MM.1S (cell line): Measurements from ENCODE around the gene GYS1.
A peak's percentile ranks its signal among the peaks of the same experiment; 100 is the strongest.
"Not testable (repeated sequence)": the region's sequence is repeated elsewhere in the genome, so short reads cannot be mapped to it uniquely, and the experiment has no call there.

ENCODE experiments used
- DNase-seq: peaks from one replicate; pipeline ENCODE4 v3.0.0-alpha.2; 2015
- H2AFZ ChIP-seq: fragments of 300-600 bp; sonication (generic); 2 replicates; pipeline ENCODE4 v1.6.0; 2016; ENCODE audit warnings: antibody characterized with exemption, low read length
- H3F3A ChIP-seq: fragments of 300-600 bp; sonication (generic); 2 replicates; pipeline ENCODE4 v1.6.1; 2016; ENCODE audit warnings: mild to moderate bottlenecking, antibody characterized with exemption, low read length, moderate library complexity, mixed read lengths; ENCODE audit not compliant: insufficient read depth
- H3K27ac ChIP-seq: fragments of 300-600 bp; sonication (generic); 2 replicates; pipeline ENCODE4 v1.5.1; 2016; ENCODE audit warnings: mild to moderate bottlenecking, low read length
- H3K27me3 ChIP-seq: fragments of 300-600 bp; sonication (generic); replicated peaks from 2 replicates; pipeline ENCODE4 v1.6.0; 2016; ENCODE audit warnings: low read length; ENCODE audit not compliant: insufficient read depth
- H3K36me3 ChIP-seq: fragments of 300-600 bp; sonication (generic); replicated peaks from 2 replicates; pipeline ENCODE4 v1.6.1; 2016; ENCODE audit warnings: mild to moderate bottlenecking, low read length, mixed read lengths; ENCODE audit not compliant: insufficient read depth
- H3K4me1 ChIP-seq: fragments of 300-600 bp; sonication (generic); 2 replicates; pipeline ENCODE4 v1.6.1; 2016; ENCODE audit warnings: low read length, mixed read lengths
- H3K4me2 ChIP-seq: fragments of 300-600 bp; sonication (generic); 2 replicates; pipeline ENCODE4 v1.6.0; 2016; ENCODE audit warnings: low read depth, low read length
- H3K4me3 ChIP-seq: fragments of 300-600 bp; sonication (generic); 2 replicates; pipeline ENCODE4 v1.5.1; 2016; ENCODE audit warnings: low read length, mixed read lengths
- H3K79me2 ChIP-seq: fragments of 300-600 bp; sonication (generic); 2 replicates; pipeline ENCODE4 v1.6.1; 2016; ENCODE audit warnings: mixed run types, low read length, mixed read lengths
- H3K9ac ChIP-seq: fragments of 300-600 bp; sonication (generic); 2 replicates; pipeline ENCODE4 v1.6.1; 2016; ENCODE audit warnings: low read length, mixed read lengths
- H3K9me2 ChIP-seq: fragments of 300-600 bp; sonication (generic); replicated peaks from 2 replicates; pipeline ENCODE4 v1.6.1; 2016; ENCODE audit warnings: mild to moderate bottlenecking, low read length, mixed read lengths; ENCODE audit not compliant: insufficient read depth
- H3K9me3 ChIP-seq: fragments of 300-600 bp; sonication (generic); replicated peaks from 2 replicates; pipeline ENCODE4 v1.6.1; 2016; ENCODE audit warnings: mild to moderate bottlenecking, low read length, mixed read lengths; ENCODE audit not compliant: insufficient read depth
- H4K20me1 ChIP-seq: fragments of 300-600 bp; sonication (generic); 2 replicates; pipeline ENCODE4 v1.6.1; 2016; ENCODE audit warnings: mild to moderate bottlenecking, low read length, moderate library complexity, mixed read lengths; ENCODE audit not compliant: insufficient read depth
- TF ChIP-seq, protein P1 (sequence below): fragments of 300-600 bp; sonication (generic); IDR thresholded peaks from 2 replicates; pipeline ENCODE4 v1.5.1; 2016; ENCODE audit warnings: antibody characterized with exemption, low read length, mixed read lengths

The GYS1 gene

DNA sequence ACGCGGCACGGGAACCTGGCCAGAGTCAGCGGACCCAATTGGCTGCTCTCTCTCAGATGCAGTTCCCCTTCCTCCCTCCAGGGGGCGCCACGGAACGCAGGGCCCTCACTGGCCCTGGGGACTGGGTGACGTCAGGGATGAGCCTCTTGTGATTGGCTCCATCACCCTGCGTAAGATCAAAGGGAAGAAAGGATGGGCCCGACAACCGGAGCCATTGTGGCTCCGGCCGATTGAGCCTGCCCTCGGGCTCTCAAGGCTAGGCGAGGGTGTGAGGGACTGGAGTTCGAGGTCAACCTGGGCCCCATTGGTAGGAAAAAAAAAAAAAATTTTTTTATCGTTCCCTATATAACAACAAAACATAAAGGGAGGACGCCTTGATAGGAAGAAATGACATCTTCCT lies 43.7 kb upstream of the GYS1 start, which contains the start of gene CGB1:
TSS of gene CGB1 (minus strand) at position 81 of the 400 bp plus-strand sequence. CDS start 184 bp downstream, outside the sequence.
- TF ChIP-seq, protein P1, sequence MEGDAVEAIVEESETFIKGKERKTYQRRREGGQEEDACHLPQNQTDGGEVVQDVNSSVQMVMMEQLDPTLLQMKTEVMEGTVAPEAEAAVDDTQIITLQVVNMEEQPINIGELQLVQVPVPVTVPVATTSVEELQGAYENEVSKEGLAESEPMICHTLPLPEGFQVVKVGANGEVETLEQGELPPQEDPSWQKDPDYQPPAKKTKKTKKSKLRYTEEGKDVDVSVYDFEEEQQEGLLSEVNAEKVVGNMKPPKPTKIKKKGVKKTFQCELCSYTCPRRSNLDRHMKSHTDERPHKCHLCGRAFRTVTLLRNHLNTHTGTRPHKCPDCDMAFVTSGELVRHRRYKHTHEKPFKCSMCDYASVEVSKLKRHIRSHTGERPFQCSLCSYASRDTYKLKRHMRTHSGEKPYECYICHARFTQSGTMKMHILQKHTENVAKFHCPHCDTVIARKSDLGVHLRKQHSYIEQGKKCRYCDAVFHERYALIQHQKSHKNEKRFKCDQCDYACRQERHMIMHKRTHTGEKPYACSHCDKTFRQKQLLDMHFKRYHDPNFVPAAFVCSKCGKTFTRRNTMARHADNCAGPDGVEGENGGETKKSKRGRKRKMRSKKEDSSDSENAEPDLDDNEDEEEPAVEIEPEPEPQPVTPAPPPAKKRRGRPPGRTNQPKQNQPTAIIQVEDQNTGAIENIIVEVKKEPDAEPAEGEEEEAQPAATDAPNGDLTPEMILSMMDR: peak; percentile 48
- H4K20me1 ChIP-seq, DNase-seq, H3K4me2 ChIP-seq, H3K4me1 ChIP-seq, H3F3A ChIP-seq, H3K9ac ChIP-seq, H3K79me2 ChIP-seq, H3K9me3 ChIP-seq, H3K4me3 ChIP-seq, H2AFZ ChIP-seq, H3K9me2 ChIP-seq, H3K27ac ChIP-seq, H3K36me3 ChIP-seq: not testable (repeated sequence)
- H3K27me3 ChIP-seq: peaks cover 11% of the 10 kb centered on the region

DNA sequence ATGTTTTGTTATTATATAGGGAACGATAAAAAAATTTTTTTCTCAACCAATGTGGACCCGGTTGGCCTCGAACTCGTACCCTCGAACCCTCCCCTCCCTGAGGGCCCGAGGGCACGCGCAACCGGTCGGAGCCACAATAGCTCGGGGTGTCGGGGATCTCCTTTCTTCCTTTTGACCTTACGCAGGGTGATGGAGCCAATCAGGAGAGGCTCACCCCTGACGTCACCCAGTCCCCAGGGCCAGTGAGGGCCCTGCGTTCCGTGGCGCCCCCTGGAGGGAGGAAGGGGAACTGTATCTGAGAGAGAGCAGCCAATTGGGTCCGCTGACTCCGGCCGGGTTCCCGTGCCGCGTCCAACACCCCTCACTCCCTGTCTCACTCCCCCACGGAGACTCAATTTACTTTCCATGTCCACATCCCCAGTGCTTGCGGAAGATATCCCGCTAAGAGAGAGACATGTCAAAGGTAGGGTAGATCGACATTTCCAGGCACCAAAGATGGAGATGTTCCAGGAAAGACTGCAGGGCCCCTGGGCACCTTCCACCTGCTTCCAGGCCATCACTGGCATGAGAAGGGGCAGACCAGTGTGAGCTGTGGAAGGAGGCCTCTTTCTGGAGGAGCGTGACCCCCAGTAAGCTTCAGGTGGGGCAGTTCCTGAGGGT lies 38.7 kb upstream of the GYS1 start, which contains the start of gene CGB2:
TSS of gene CGB2 (plus strand) at position 249 of the 660 bp plus-strand sequence. CDS start at position 455, 206 bp downstream.
- not testable (repeated sequence) for H3K79me2 ChIP-seq, H3K4me3 ChIP-seq, H3K9me2 ChIP-seq, H3K4me2 ChIP-seq, H2AFZ ChIP-seq, H3K9ac ChIP-seq, H3K36me3 ChIP-seq, H3K9me3 ChIP-seq, H3K27ac ChIP-seq, H4K20me1 ChIP-seq, DNase-seq, H3K27me3 ChIP-seq, H3K4me1 ChIP-seq, H3F3A ChIP-seq
- TF ChIP-seq, protein P1: peak; percentile 29

DNA sequence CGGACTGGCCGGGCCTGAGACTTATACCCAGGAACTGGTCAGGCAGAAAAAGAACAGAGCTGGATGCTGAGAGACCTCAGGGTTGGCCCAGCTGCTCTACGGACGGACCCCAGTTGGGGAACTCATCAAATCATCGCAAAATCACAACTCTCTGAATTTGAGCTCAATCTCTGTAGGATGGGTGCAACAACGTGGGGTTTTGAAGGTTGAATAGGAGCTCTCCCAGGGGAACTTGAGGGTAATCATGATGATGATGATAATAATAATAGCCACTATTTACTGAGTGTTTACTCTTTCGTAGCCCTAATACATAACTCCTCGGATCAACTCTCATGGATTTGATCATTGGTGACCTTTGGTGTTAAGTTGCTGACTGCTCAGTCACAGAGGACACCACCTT lies 37.2 kb upstream of the GYS1 start:
- not testable (repeated sequence) for H3K79me2 ChIP-seq, H3K36me3 ChIP-seq, H4K20me1 ChIP-seq, H3K27me3 ChIP-seq, H3K4me1 ChIP-seq, H3K9ac ChIP-seq, H3K9me3 ChIP-seq, DNase-seq, H3F3A ChIP-seq, H3K27ac ChIP-seq, H3K4me2 ChIP-seq, H2AFZ ChIP-seq, H3K4me3 ChIP-seq, H3K9me2 ChIP-seq

DNA sequence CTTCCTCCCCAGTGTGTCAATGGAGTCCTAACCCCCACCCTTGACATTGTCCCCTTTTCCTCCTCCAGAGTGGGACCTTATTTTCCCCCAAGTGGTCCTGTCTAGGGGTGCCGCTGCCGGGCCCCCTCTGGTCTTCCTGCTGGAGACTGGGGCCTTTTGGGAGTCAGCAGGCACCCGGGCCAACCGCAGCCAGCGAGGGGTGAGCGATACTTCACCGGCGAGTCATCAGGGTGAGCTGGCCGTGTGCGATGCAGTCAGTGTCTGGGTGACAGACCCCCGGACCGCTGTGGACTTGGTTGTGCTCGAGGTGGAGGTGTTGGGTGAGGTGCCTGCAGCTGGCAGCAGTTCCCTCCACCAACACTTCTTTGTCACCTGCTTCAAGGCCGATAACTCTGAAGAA lies 36.6 kb upstream of the GYS1 start:
- not testable (repeated sequence) for H4K20me1 ChIP-seq, H3K9me2 ChIP-seq, H3K4me1 ChIP-seq, H3F3A ChIP-seq, H3K4me2 ChIP-seq, DNase-seq, H2AFZ ChIP-seq, H3K79me2 ChIP-seq, H3K27ac ChIP-seq, H3K27me3 ChIP-seq, H3K9me3 ChIP-seq, H3K9ac ChIP-seq, H3K36me3 ChIP-seq, H3K4me3 ChIP-seq

DNA sequence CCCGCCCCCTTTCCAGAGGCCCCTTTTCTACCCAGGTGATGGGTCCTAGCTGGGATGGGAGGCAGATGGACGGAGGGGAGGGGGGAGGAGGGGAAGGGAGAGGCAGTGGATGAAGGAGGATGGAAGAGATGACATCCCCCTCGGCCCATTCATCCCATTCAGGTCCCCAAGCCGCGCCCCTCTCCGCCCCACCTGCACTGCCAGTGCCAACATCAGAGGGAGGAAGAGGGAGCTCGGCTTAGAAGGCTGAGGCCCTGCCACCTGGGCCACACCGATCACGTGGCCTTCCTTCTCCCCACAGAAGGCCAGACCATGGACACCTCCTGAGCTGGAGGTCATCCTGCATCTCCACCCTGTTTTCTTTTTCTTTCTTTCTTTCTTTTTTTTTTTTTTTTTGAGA lies 35.6 kb upstream of the GYS1 start:
- not testable (repeated sequence) for H3K4me1 ChIP-seq, H3K36me3 ChIP-seq, H4K20me1 ChIP-seq, H3K9me3 ChIP-seq, H3K27ac ChIP-seq, H3K4me2 ChIP-seq, H3K9me2 ChIP-seq, H3K27me3 ChIP-seq, H3F3A ChIP-seq, DNase-seq, H3K79me2 ChIP-seq, H3K4me3 ChIP-seq, H3K9ac ChIP-seq, H2AFZ ChIP-seq

DNA sequence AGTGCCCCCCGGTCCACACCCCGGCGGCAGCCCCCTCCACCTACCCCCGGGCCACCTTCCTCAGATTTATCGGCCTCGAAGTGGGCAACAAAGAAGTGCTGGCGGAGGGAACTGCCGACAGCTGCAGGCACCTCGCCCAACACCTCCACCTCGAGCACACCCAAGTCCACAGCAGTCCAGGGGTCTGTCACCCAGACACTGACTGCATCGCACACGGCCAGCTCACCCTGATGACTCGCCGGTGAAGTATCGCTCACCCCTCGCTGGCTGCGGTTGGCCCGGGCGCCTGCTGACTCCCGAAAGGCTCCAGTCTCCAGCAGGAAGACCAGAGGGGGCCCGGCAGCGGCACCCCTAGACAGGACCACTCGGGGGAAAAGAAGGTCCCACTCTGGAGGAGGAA lies 32.5 kb upstream of the GYS1 start:
- not testable (repeated sequence) for H3K9me3 ChIP-seq, DNase-seq

DNA sequence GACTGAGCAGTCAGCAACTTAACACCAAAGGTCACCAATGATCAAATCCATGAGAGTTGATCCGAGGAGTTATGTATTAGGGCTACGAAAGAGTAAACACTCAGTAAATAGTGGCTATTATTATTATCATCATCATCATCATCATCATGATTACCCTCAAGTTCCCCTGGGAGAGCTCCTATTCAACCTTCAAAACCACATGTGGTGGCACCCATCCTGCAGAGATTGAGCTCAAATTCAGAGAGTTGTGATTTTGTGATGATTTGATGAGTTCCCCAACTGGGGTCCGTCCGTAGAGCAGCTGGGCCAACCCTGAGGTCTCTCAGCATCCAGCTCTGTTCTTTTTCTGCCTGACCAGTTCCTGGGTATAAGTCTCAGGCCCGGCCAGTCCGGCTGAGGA lies 32.0 kb upstream of the GYS1 start:
- not testable (repeated sequence) for H4K20me1 ChIP-seq, DNase-seq, H3F3A ChIP-seq, H3K4me3 ChIP-seq, H3K79me2 ChIP-seq, H3K36me3 ChIP-seq, H3K9me3 ChIP-seq, H2AFZ ChIP-seq, H3K9me2 ChIP-seq, H3K4me2 ChIP-seq, H3K4me1 ChIP-seq, H3K27ac ChIP-seq, H3K9ac ChIP-seq
- H3K27me3 ChIP-seq: peaks cover 17% of the 10 kb centered on the region; the same call in 1 of the 2 replicates

More for the DNA sequence above, 32.5 kb upstream of the GYS1 start:
- H3K4me3 ChIP-seq, H3K79me2 ChIP-seq, H3K4me2 ChIP-seq, H2AFZ ChIP-seq, H3K9me2 ChIP-seq, H3K4me1 ChIP-seq, H3K9ac ChIP-seq, H3K27ac ChIP-seq, H3F3A ChIP-seq, H3K36me3 ChIP-seq, H4K20me1 ChIP-seq: not testable (repeated sequence)
- H3K27me3 ChIP-seq: peaks cover 12% of the 10 kb centered on the region; the same call in 1 of the 2 replicates
